NCI-H2196 treated with DMSO at 0.1 percent for 48 hours (cell line): Measurements from ENCODE around the gene TTLL9.

Source experiments
- DNase-seq: peaks from one replicate; lab custom pipeline; 2025; ENCODE audit not compliant: unreplicated experiment; lab: John Stamatoyannopoulos, UW

The TTLL9 gene

DNA sequence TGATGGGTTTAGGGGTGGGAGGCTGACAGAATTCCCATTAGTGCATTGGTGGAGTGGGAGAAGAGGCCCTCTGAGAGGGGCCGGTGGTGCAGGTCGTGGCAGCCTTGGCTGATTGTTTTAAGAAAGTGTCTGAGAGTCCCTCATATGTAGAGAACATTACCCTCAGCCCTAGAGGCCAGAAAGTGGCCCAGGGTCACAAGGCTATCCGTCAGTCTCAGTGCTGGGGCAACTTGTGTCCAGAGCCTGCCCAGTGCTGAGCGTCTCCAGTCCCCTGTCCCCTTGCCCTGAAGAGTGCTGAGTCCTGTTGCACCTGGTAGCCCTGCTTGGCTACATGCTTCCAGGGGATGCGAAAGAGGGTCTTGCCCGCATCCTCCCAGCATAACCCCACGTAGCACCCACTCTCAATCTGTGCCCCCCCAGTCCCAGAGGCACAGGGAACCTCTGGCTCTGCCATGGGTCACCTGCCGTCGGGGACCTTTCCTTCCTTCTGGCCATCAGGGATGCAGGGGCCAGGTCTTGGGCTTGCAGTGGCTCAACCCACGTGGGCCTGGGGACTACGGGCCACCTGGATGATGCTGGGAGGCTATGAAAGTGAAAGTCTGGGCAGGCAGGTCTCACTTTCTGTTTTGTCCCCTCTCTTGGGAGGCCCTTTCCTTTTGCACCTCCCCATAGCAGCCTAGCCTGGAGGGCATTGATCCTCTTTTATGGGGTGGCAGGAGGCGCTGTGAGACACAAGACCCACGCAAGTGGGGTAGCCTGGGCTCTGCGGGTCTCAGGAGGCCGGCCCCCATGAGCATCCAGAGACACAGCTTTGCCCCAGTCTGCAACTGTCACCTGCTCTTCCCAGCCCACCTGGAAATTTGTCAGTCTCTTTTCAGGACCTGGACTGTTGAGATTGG lies 12.3 kb upstream of the TTLL9 start:
- no peak for DNase-seq

DNA sequence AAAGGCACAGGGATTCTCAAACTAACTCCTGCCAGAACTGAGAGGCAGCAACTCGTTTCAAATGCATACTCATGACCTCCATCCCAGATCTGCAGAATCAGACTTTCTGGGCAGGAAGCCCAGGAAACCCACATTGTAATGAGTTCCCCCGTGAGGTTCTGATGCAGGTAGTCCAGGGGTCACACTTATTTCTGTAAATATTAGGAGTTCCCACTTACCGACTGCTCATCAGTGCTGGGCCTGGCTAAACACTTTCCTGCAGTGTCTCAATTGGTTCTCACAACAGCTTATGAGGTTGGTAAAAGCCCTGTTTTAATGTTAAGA lies 11.7 kb upstream of the TTLL9 start:
- no peak for DNase-seq

DNA sequence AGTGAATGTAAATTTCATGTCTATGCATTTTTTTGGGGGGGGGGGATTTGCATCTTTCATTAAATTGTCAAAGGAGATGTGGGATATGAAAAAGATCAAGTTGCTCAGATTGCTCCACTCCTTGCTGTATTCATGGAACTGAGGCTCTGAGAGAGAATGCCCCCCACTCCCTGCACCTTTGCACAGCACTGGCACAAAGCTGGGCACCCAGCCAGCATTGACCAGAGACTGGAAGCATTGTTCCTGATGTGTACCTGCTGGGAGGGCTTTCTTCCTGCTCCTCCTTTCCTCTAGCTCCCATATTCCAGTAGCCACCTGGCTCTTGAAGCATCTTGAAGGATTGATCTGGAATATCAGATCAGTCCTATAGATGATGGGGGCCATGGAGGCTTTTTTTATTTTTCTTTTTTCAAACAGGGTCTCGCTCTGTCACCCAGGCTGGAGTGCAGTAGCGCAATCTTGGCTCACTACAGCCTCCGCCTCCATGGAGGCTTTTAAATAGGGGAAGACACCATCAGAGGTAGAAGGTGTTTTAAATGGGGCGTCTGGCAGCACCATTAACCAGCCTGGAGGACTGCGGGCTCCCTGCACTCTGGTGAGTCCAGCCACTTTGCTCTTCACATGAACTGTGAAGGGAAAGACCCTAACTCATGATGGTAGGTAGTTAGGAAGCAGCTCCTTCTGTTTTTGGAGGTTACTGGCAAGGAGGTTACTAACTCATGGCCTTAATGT lies 11.0 kb upstream of the TTLL9 start:
- no peak for DNase-seq

DNA sequence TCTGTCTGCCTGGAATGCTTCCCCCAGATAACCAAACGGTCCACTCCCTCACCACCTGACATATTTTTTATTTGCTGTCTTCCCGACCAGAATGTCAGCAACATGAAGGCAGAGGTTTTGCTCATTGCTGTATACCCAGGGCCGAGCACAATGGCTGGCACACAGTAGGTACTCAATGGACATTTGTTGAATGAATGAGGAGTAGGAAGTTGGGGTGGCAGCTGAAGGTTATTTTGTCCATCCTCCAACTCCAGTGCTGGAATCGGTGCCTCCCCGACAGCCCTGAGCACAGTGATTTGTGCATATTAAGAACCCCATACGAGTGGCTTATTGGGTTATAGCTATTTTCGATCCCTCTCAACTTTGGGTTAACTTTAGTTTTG lies 10.4 kb upstream of the TTLL9 start:
- DNase-seq = no peak

DNA sequence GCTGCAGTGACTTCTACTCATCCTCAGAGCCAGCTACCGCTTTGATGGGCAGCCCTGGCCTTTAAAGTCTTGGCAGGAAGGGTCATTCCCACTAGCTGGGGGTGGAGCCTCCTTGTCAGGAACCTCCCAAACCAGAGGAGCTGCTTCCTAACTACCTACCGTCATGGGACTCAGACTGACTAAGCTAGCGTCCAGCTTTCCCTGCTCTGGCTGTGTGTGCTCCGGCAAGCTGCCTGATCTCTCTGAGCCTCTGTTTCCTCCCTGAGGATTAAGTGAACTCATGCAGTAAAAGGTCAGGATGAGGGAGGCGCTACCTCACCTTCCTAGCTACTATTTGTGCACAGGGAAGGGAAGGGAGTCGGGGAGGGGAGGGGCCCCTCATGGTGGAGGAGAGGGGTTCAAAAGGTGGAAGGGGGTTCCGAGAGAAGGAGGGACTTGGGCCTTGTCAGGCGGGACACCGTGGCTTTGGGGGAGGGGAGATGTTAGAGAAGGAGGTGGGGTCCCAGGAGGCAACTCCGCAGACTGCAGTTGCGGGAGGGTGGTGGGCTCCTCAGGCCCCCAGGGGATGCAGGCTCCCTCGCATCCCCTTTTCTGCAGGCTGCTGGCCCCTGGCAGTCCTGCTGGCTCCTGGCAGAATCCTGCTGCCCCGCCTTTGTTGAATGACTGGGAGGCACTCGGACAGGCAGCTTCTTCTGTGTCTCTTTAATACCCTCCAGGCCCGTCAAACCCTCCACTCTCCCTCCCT lies 9.9 kb upstream of the TTLL9 start:
- DNase-seq = no peak

DNA sequence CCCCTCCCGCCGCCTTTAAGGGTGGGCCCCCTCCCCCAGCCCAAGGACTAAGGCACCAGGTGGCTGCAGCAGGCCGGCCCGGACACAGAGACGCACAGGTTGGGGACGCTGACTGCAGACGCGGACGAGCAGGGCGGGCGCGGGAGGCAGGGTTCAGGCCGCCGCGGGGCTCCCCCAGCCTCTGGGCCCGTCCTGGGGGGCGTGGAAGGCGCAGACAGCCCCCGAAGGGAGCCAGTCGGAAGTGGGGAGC lies 9.4 kb upstream of the TTLL9 start:
- DNase-seq = no peak

DNA sequence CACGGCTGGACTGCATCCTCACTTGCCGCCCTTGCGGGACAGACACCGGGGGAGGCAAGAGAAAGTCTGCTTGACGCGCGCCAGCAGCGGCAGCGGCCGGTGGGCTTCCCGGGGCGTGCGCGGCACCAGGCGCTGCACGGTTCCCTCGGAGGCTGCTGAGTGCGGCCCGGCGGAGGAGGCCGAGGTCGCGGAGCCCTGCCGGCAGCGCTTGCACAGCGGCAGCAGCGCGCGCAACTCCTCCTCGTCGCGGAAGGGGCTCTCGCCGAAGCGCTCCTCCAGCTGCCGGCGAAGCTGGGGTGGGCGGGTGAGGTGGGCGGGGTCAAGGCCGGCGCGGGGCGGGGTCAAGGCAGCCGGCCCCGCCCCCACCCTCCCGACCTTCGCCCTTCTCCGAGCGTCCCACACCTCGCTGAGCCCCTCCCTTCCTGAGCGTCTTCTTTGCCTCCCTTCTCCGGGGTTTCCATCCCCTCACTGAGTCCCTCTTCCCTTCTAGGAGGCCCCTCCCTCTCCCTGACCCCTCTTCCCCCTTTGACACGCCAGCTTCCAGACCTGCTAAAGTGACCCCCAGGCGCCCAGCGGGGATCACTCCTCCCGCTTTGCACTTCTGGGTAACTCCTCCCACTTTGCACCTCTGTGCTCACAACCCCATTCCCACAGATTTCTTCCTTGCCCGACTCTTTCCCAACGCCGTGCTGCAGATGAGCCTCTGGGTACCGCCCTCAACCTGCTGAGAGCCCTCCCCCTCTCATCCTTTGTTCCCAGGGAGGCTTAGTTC lies 8.9 kb upstream of the TTLL9 start:
- DNase-seq = peak; percentile 74

DNA sequence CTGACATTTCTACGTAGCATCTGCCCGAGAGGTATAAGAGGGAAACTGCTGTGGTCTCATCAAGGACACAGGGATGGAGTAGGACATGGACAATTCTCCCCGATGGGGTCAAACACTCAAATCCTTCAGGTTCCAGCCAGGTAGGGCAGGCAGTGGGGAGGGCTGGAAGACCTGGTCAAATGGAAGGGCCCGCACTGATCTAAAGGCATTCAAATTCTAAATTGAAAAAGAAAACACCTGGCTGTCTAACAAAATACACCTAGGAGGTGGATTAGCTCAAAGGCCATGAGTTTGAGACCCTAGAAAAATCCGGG lies 8.3 kb upstream of the TTLL9 start:
- no peak for DNase-seq

DNA sequence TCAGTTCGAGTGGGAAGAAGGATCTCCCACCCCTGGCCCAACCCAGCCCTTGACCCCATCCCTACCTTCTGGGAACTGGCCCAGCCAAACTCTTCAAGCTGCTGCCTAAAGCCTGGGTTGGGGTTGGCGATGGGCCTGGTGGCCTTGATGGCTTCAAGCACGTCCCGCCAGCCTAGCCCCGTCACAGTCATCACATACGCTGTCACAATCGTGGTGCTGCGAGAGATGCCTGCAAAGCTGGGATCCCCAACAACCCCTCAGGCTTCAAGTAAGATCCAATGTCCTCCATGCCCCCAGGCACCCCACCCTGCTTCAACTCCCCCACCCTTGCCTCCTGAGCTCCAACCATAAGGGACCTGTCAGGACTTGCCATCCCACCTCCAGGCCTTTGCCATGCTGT lies 7.9 kb upstream of the TTLL9 start:
- DNase-seq = no peak

DNA sequence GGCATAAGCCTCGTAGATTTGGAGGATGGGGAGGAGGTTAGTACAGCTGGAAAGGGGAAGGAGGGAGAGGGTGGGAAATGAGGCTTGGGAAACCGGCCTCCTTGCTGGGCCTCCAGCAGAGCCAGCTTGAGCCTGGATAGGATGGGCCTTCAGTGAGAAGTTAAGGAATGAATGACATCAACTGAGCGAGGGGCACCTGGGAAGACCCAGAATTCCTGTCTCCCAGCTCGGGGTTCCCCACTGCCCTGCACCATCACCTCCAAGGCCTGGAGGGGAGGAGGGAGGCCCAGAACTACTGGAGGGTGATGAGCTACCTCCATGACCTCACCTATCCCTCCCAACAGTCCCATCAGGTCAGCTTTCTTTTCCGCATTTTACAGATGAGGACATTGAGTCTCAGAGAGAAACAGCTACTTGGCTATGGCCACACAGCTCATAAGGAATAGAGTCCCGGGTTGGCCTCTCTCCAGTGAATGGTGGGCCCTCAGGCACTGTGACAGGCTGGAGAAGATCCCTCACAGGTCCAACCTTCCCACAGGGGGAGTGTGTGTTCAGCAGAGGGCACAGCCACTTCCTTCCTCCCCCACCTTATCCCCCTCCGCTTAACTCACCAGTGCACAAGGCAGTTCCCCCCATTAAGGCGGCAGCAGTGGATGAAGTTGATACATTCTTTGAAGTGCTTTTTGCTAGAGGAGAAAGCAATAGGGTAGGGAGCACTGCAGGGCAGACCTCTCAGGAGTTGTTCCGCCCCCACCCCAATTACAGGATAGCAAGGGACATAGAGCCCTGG lies 6.9 kb upstream of the TTLL9 start:
- no peak for DNase-seq

DNA sequence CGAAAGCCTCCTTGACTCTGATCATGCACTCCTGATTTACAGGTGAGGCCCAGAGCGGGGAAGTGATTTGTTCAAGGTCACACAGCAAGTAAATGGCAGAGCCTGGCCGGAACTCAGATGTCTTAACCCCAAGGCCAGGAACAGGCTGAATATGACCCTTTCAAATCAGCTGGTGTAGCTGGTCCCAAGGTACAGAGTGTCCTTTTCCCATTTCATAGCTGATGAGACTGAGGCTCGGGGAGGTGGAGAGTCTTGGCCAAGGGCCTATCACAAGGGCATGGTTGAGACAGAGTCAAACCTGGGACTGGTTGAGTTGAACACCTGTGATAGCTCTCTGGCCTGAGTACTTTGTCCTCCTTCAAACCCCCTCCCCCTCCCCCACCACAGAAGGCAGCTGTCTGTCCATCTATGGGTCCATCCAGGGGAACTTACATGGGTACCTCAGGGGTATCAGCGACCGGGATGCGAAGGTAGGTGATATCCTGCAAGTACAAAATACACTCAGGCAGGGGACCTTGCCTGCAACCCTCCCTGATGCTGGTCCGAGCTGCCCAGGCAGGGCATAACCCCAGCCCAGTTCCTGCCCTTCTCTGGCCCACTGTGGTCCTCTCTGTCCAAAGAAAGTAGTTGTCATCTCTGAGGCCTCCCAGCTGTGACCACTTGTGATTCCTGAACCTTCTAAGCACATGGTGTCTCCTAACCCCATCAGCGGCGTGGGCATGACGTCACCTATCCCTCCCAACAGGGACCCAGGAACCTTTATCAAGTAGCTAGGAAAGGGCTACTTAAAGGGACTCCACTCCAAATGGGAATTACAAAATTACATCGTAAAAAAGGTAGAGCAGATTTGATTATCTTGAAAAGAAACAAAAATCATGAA lies 5.7 kb upstream of the TTLL9 start:
- no peak for DNase-seq

DNA sequence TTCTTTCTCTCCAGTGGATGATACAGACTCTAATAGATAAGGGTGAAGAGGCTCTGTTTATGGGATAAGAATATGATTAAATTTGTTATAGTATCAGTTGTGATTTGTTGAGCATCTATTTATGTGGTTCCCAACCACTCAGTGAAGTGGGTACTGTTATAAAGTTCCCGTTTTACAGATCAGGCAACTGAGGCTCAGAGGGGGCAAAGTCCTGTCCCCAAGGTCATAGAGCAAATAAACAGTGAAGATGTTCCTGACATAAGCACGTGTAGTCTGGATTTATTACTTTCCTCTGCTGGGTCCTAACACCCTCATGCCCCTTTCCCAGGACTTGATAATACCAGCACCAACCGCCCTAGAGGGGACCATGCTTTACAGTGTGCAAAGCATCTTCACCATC lies 4.2 kb upstream of the TTLL9 start:
- no peak for DNase-seq

DNA sequence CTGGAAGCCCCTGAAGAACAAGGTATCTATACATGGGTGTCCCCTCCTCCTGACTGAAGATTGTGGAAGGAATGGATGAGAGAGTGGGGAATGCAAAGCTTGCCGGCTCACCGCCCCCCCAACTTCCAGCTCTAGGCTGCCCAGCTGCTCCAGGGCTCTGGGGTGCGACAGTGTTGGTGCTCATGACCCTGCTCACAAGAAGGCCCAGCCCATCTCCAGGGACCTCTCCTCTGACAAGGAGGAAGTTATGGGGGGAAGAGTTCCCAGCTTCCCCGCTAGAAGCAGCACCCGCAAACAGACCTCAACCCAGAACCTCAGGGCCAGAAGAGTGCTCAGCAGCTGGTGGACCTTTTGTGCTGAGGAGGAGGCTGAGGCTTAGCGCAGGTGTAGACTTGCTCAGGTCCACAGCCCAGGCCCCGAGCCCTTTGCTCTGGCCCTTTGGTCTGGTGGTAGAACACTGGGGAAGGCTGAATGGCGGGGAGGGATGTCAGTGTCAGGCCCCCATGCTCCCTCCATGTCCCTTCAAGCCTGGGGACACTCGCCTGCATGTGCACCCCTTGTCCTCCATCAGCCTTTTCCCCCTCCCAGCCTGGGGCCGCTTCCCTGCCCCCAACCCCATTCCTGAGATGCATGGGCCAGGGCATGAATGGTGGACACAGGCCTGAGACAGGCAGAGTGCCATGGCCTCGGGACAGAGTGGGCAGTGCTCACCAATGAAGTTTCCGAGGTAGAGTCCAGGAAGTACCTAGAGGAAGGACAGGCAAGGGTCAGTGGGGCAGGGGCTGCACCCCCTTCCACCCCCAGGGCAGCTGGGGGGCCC lies 1.4 kb upstream of the TTLL9 start:
- no peak for DNase-seq

DNA sequence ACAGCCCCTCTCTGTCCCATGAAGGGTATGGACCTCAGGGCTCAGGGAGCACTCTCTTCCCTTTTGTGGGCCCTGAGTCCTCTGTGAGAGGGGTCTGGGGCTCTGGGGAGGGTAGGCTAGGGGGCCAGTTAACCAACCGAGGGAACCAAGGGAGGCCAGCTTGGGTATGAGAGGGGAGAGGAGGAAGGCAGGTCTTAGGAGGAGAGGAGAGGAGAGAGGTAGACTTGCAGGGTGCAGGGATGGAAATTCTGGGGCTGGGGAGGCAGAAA lies 827 bp upstream of the TTLL9 start:
- no peak for DNase-seq

DNA sequence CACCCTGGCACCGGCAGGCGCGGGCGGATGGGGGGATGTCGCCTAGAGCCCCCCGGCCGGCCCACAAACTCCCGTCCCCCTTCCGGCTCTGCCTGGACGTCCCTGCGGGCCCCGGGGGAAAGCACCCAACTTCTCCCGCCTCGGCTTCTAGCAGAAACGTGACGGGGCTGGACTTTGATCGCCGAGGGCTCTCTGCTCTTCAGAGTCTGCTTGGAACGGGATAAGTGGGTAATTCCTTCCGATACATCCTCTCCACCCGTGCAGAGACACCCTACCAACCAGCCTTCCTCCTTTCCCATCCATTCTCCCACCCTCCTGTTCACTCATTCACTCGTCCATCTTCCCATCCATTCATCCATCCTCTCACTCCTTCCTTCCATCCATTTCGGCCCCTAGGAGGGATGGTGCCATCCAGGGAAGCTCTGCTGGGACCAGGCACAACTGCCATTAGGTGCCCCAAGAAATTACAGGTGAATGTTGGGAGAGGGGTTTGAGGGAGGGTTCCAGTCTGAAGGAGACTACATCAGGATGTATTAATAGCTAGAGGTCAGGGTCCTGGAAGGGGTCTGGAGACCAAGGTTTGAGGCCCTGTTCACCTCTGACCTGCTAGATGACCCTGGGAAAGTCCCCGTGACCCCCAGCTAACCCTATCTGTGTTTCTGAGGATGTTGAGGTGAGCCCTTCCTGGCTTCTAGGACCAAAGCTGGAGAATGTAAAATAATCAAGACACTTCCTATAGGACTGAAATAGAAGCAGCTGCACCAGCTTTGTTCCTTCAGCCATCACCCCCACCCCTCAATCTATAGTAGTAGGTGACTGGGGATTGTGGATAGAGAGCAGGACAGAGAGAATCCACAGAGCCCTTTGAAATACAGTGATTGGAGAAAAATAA lies 538 bp downstream of the TTLL9 start:
- DNase-seq = no peak

DNA sequence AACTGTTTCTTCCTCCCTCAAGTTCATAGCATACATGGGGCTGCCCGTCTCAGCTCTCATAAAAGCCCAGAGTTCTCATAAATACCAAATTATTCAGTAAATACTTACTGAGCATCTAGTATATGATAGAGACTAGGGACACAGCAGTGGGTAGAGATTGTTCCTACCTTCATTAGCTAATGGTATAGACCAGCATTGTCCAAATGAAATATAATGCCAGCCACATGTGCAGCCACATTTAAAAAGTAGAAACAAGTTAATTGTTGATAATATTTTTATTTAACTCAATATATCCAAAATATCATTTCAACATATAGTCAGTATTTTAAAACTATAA lies 1.2 kb downstream of the TTLL9 start:
- DNase-seq = no peak

DNA sequence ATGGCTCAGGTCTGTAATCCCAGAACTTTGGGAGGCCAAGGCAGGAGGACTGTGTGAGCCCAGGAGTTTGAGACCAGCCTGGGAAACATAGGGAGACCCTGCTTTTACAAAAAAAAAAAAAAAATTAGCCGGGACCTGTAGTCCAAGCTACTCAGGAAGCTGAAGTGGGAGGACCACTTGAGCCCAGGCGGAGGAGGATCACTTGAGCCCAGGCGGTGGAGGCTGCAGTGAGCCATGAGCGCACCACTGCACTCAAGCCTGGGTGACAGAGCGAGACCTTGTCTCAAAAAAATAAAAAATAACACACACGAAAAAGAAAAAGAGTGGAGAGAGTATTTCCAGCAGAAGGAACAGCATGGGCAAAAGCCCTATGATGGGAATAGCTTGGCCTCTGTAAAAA lies 2.0 kb downstream of the TTLL9 start:
- DNase-seq = no peak

DNA sequence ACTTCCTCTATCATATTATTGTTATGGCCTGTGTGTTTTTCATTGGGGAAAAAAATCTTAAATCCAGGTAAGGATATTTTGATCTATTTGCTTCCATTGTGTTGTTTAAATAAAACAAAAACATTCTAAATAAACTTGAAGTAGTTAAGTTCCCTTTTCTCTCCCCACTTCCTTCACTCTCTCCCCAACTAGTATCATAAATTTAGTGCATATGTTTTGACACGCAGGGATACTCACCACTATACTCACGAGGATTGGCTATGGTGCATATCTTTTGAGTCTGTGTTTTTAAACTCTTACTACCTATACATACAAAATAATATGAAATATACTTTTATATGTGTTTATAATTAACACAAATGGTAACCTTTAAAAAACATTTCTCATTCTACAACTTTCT lies 5.2 kb downstream of the TTLL9 start:
- DNase-seq = no peak

DNA sequence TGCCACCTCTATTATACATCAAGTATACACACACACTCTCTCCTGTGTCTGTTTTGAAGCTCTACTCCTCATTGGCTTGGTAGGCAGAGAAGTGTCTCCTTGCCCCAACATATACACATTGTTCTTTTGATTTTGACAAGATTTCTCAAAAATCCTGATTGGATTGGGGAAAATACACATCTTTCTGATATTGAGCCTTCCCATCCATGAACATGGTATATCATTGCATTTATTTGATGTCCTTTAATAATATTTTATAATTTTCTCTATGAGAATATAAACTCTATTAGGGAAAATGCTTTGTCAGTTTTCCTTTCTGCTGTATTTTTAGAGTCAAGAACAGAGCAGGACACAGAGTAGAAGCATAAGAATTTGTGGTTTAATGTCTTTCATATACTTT lies 7.2 kb downstream of the TTLL9 start:
- no peak for DNase-seq
